ENCODE measurements around the gene SLC22A31. TPM values are rescaled to one million over a fixed set of nuclear protein-coding genes. Genes with fewer than 3 reads are reported as not detected.
"Not testable (repeated sequence)": the region's sequence is repeated elsewhere in the genome, so short reads cannot be mapped to it uniquely, and the experiment has no call there.

The SLC22A31 gene
- total RNA-seq, result under 1 TPM in 1 of 4 donors, not detected in 3; 0.54 TPM

DNA sequence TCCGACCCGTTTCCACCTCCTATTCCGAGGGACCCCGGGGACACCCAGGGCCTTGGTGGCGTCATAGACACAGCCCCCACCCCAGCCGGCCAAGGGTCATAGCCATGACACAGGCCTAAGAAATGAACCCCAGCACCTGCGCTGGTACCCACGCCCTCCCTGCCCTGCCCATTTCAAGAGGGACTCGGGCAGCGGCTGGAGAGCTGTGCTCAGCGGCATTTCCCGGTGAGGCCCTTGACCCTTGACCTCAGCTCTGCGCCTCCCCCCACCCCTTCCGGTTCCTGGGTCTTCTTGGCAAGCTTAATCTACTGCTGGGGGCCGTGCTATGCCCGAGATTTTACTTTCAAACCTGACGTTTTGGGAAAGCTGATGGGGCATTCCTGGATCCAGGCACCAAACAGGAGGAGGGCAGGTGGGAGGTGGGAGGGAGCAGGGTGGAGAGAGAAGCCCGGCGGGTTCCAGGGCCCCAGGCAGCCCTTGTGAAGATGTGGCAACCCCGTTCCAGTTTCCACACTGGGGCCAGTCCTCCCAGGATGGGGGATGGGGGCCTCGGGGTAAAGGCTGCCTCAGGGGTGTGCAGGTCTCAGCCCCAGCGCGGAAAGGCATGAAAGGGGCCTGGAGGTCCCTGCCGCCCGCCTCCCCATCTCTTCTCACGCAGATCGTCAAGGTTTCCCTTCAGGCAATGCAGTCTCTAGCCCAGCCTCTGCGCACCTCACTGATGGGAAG, at the start of gene SLC22A31:
SLC22A31 (minus strand) TSS at position 414 of the 726 bp plus-strand sequence; CDS start at position 378, 36 bp downstream.
- Histone ChIP-seq H3K36me3 (no peaks in the 10 kb centered on the region), H3K27me3 (peaks cover 18% of the 10 kb centered on the region), H3K27ac (no peak within 1 kb of the TSS), H3K4me1 (peaks cover 0 to 4% of the 10 kb centered on the region in 2 donors), H3K4me3 (replicated peaks in 1 of 3) (no peak within 1 kb of the TSS), H3K9me3 (no peaks in the 10 kb centered on the region)
- DNase-seq, result no peak
- intact Hi-C loops (cut with DNase I), result no loop called here
- TF ChIP-seq, protein P1, sequence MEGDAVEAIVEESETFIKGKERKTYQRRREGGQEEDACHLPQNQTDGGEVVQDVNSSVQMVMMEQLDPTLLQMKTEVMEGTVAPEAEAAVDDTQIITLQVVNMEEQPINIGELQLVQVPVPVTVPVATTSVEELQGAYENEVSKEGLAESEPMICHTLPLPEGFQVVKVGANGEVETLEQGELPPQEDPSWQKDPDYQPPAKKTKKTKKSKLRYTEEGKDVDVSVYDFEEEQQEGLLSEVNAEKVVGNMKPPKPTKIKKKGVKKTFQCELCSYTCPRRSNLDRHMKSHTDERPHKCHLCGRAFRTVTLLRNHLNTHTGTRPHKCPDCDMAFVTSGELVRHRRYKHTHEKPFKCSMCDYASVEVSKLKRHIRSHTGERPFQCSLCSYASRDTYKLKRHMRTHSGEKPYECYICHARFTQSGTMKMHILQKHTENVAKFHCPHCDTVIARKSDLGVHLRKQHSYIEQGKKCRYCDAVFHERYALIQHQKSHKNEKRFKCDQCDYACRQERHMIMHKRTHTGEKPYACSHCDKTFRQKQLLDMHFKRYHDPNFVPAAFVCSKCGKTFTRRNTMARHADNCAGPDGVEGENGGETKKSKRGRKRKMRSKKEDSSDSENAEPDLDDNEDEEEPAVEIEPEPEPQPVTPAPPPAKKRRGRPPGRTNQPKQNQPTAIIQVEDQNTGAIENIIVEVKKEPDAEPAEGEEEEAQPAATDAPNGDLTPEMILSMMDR (IDR thresholded peaks at IDR 0.05), result no peak
- TF ChIP-seq POLR2A (IDR thresholded peaks at IDR 0.05), result no peak
- WGBS, 2 donors, result 9 to 17% methylated on average over 15 to 23 of the region's 28 CpGs

DNA sequence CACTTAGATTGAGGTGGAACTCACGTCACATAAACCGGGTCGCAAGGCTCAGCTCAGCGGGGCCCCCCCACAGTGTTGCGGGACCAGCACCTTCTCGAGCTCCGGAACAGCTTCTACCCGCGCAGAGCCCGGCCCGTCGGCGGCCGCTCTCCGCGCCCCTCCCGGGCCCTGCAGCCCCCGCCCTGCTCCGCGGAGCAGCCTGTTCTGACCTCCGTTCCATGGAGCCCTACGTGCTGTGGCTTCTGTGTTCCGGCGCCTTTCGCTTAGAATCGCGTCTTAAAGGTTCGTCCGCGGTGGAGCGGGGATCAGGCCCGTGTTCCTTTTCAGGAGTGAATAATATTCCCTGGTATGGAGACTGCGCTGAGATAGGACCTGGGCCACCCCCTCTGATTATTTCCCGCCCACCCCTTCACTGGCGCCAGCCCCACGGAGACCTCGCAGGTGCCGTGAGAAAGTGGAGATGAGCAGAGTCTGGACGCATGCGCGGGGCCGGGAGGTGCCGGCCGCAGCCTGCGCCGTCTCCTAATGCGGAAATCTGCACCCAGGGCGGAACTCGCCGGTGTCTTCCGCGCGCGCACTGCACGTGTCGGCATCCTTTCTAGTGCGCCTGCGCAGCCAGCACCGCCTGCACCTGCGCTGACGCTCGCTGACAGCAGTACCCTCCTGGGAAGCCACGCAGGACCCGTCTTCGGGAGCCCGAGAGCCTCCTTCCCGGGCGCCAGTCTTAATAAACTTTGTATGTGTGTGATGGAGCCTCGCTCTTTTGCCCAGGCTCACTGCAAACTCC, 48.1 kb upstream of the SLC22A31 start:
- no peak for DNase-seq
- intact Hi-C loops (cut with DNase I), result no loop called here
- WGBS, 2 donors, result 66% methylated on average over 55 to 64 of the region's 69 CpGs

DNA sequence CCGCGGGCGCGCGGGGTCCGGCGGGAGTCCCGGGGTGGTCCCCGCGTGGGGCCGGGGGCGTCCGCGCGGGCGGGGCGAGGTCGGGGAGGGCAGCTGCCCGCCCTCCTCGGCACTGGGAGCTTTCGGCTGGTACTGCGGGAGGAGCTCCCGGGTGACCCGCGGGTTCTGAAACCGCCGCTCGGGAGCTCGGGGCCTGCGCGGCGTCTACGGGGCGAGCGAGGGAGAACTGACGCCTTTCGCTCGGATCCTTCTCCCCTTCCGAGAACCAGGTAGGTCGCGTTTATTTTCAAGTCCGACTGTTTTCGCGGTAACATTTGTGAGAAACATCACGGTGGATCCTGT, 47.4 kb upstream of the SLC22A31 start:
- not testable (repeated sequence) for H3K27ac ChIP-seq

More for the DNA sequence above, 48.1 kb upstream of the SLC22A31 start:
- Histone ChIP-seq H3K4me1 (peaks cover 4 to 13% of the 10 kb centered on the region in 2 donors), H3K9me3 (no peaks in the 10 kb centered on the region), H3K4me3 (replicated peaks in 1 of 3) (peak overlapping the region in 1 of 3 donors; percentile 37), H3K27me3 (no peaks in the 10 kb centered on the region), H3K27ac (no peak overlapping the region), H3K36me3 (no peaks in the 10 kb centered on the region)
- no peak for TF ChIP-seq POLR2A (IDR thresholded peaks at IDR 0.05)
- TF ChIP-seq, protein P1 (IDR thresholded peaks at IDR 0.05), result no peak

GRCh38 chr16:89246903-89247733, 46.8 kb upstream of the SLC22A31 start:
- WGBS, 2 donors, result 16 to 21% methylated on average over 8 to 33 of the region's 78 CpGs
- Histone ChIP-seq H3K4me1 (peaks cover 4 to 13% of the 10 kb centered on the region in 2 donors), H3K27me3 (no peaks in the 10 kb centered on the region), H3K9me3 (no peaks in the 10 kb centered on the region), H3K36me3 (no peaks in the 10 kb centered on the region), H3K27ac (no peak overlapping the region), H3K4me3 (replicated peaks in 1 of 3) (peak overlapping the region in 2 of 3 donors; percentile 33 to 37)
- peak; percentile 75 to 80 for DNase-seq
- no peak for TF ChIP-seq POLR2A (IDR thresholded peaks at IDR 0.05)
- TF ChIP-seq, protein P1 (IDR thresholded peaks at IDR 0.05), result no peak
- intact Hi-C loops (cut with DNase I), result no loop called here

More for the DNA sequence above, 47.4 kb upstream of the SLC22A31 start:
- H3K4me3 ChIP-seq (replicated peaks in 1 of 3), result peak overlapping the region in 1 of 3 donors; percentile 37
- H3K9me3 ChIP-seq; intact Hi-C loops (cut with DNase I); H3K27me3 ChIP-seq; DNase-seq; H3K36me3 ChIP-seq: not testable (repeated sequence)
- peaks cover 4 to 13% of the 10 kb centered on the region in 2 donors for H3K4me1 ChIP-seq
- WGBS, 2 donors, result 10% methylated on average over 4 of the region's 45 CpGs; no CpG with 5 or more reads in 1 of the 2 donors

- TF ChIP-seq, protein P1 (IDR thresholded peaks at IDR 0.05), result no peak
- no peak for TF ChIP-seq POLR2A (IDR thresholded peaks at IDR 0.05)
- WGBS, 2 donors, result 62 to 65% methylated on average over 13 of the region's 13 CpGs
- Histone ChIP-seq H3K36me3 (no peaks in the 10 kb centered on the region), H3K27ac (no peak overlapping the region), H3K4me1 (peaks cover 8 to 16% of the 10 kb centered on the region in 2 donors), H3K9me3 (no peaks in the 10 kb centered on the region), H3K27me3 (no peaks in the 10 kb centered on the region), H3K4me3 (replicated peaks in 1 of 3) (peak overlapping the region in 1 of 3 donors; percentile 37)
- intact Hi-C loops (cut with DNase I), result no loop called here
- no peak for DNase-seq
Observed at GRCh38 chr16:89246383-89246902, 46.1 kb upstream of the SLC22A31 start.

Measured in thyroid gland (tissue), 4 donors.